ENCODE data around the gene CD226.
"Not testable (repeated sequence)": the region's sequence is repeated elsewhere in the genome, so short reads cannot be mapped to it uniquely, and the experiment has no call there.

The CD226 gene

GRCh38 chr18:69845593-69846506 lies 101.8 kb downstream of the CD226 start:
- Histone ChIP-seq H3K9ac (ENCODE audit: low read length) (no peak overlapping the region), H3K27me3 (ENCODE audit: control insufficient read depth, insufficient read depth, low read length) (no peaks in the 10 kb centered on the region), H3K4me1 (ENCODE audit: control insufficient read depth, insufficient read depth, low read length) (no peaks in the 10 kb centered on the region), H3K9me3 (ENCODE audit: control insufficient read depth, low read length) (no peaks in the 10 kb centered on the region), H3K4me3 (ENCODE audit: low read length) (no peak overlapping the region), H3K36me3 (ENCODE audit: control insufficient read depth, insufficient read depth, low read length) (no peaks in the 10 kb centered on the region)

GRCh38 chr18:69844656-69845055 lies 103.0 kb downstream of the CD226 start:
- Histone ChIP-seq H3K36me3 (ENCODE audit: control insufficient read depth, insufficient read depth, low read length) (no peaks in the 10 kb centered on the region), H3K9me3 (ENCODE audit: control insufficient read depth, low read length) (no peaks in the 10 kb centered on the region), H3K9ac (ENCODE audit: low read length) (no peak overlapping the region), H3K4me3 (ENCODE audit: low read length) (no peak overlapping the region), H3K27me3 (ENCODE audit: control insufficient read depth, insufficient read depth, low read length) (no peaks in the 10 kb centered on the region), H3K4me1 (ENCODE audit: control insufficient read depth, insufficient read depth, low read length) (no peaks in the 10 kb centered on the region)

GRCh38 chr18:69843015-69843414 lies 104.7 kb downstream of the CD226 start:
- Histone ChIP-seq H3K9me3 (ENCODE audit: control insufficient read depth, low read length) (no peaks in the 10 kb centered on the region), H3K4me3 (ENCODE audit: low read length) (no peak overlapping the region), H3K27me3 (ENCODE audit: control insufficient read depth, insufficient read depth, low read length) (no peaks in the 10 kb centered on the region), H3K9ac (ENCODE audit: low read length) (no peak overlapping the region), H3K36me3 (ENCODE audit: control insufficient read depth, insufficient read depth, low read length) (no peaks in the 10 kb centered on the region), H3K4me1 (ENCODE audit: control insufficient read depth, insufficient read depth, low read length) (no peaks in the 10 kb centered on the region)

DNA sequence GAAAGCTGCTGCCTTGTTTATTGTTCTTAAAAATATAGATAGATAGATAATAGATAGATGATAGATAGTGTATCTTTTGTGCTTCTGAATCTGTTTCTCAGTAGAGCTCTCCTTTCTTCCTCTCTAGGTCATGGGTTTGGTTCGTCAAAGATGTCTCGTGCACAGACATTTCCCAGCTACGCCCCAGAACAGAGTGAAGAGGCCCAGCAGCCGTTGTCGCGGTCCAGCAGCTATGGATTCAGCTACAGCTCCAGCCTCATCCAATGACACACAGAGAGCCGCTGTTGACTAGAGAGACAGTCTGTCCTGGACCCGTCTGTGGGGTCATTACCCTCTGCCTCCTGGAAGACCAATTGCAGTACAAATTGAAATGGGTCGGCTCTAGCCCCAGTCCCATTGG lies 106.6 kb downstream of the CD226 start:
- Histone ChIP-seq H3K9me3 (ENCODE audit: control insufficient read depth, low read length) (no peaks in the 10 kb centered on the region), H3K36me3 (ENCODE audit: control insufficient read depth, insufficient read depth, low read length) (no peaks in the 10 kb centered on the region), H3K4me1 (ENCODE audit: control insufficient read depth, insufficient read depth, low read length) (no peaks in the 10 kb centered on the region), H3K27me3 (ENCODE audit: control insufficient read depth, insufficient read depth, low read length) (no peaks in the 10 kb centered on the region), H3K4me3 (ENCODE audit: low read length) (no peak overlapping the region), H3K9ac (ENCODE audit: low read length) (no peak overlapping the region)

DNA sequence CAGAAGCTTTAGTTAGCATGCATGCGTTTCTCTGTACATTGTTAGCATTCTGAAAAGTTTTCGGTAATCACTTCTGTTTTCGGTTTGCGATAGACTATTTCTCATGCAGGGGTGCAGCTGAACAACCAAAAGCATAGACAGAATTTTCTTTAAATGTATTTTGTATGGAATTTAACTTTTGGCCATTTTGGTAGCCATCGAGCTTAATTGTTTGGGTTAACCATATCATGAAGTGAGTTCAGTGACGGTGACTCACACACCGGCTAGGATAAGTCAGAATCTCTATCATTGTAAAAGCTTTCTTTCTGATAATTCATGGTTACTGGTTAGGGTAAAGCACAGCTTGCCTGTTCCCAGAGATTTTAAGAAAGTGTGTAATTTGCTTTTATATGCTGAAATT lies 107.2 kb downstream of the CD226 start:
- H3K4me1 ChIP-seq (ENCODE audit: control insufficient read depth, insufficient read depth, low read length) = no peaks in the 10 kb centered on the region
- H3K4me3 ChIP-seq (ENCODE audit: low read length) = no peak overlapping the region
- no peaks in the 10 kb centered on the region for H3K9me3 ChIP-seq (ENCODE audit: control insufficient read depth, low read length)
- H3K9ac ChIP-seq (ENCODE audit: low read length) = no peak overlapping the region
- no peaks in the 10 kb centered on the region for H3K36me3 ChIP-seq (ENCODE audit: control insufficient read depth, insufficient read depth, low read length)
- no peaks in the 10 kb centered on the region for H3K27me3 ChIP-seq (ENCODE audit: control insufficient read depth, insufficient read depth, low read length)

DNA sequence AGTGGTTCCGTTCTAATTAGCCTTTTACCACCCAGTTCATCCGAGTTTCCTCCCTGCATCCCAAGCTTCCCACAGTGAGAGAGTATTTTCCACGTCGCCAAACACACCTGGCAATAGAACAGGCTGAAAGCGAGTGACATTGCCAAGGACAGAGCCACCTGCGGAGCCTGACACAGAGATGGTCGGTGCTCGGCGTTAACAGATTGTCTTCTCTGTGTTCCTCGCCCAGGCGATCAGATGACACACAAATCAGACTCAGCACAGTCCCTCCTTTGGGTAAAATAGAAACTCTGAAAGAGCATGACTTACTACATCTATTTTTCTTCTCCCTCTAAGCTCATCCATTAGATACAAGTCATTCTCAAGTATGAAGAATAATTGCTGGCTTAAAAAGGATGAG lies 107.7 kb downstream of the CD226 start:
- H3K4me1 ChIP-seq (ENCODE audit: control insufficient read depth, insufficient read depth, low read length) = no peaks in the 10 kb centered on the region
- H3K4me3 ChIP-seq (ENCODE audit: low read length) = no peak overlapping the region
- H3K9ac ChIP-seq (ENCODE audit: low read length) = no peak overlapping the region
- no peaks in the 10 kb centered on the region for H3K9me3 ChIP-seq (ENCODE audit: control insufficient read depth, low read length)
- H3K27me3 ChIP-seq (ENCODE audit: control insufficient read depth, insufficient read depth, low read length) = no peaks in the 10 kb centered on the region
- no peaks in the 10 kb centered on the region for H3K36me3 ChIP-seq (ENCODE audit: control insufficient read depth, insufficient read depth, low read length)

- H3K9me3 ChIP-seq (ENCODE audit: control insufficient read depth, low read length) = no peaks in the 10 kb centered on the region
- no peak overlapping the region for H3K4me3 ChIP-seq (ENCODE audit: low read length)
- H3K27me3 ChIP-seq (ENCODE audit: control insufficient read depth, insufficient read depth, low read length) = no peaks in the 10 kb centered on the region
- no peaks in the 10 kb centered on the region for H3K4me1 ChIP-seq (ENCODE audit: control insufficient read depth, insufficient read depth, low read length)
- no peaks in the 10 kb centered on the region for H3K36me3 ChIP-seq (ENCODE audit: control insufficient read depth, insufficient read depth, low read length)
- H3K9ac ChIP-seq (ENCODE audit: low read length) = no peak overlapping the region
Observed at GRCh38 chr18:69839497-69839896, 108.2 kb downstream of the CD226 start.

- H3K9ac ChIP-seq (ENCODE audit: low read length) = no peak overlapping the region
- H3K4me3 ChIP-seq (ENCODE audit: low read length) = no peak overlapping the region
- H3K9me3 ChIP-seq (ENCODE audit: control insufficient read depth, low read length) = no peaks in the 10 kb centered on the region
- no peaks in the 10 kb centered on the region for H3K27me3 ChIP-seq (ENCODE audit: control insufficient read depth, insufficient read depth, low read length)
- no peaks in the 10 kb centered on the region for H3K36me3 ChIP-seq (ENCODE audit: control insufficient read depth, insufficient read depth, low read length)
- H3K4me1 ChIP-seq (ENCODE audit: control insufficient read depth, insufficient read depth, low read length) = no peaks in the 10 kb centered on the region
Observed at GRCh38 chr18:69838620-69839411, 108.9 kb downstream of the CD226 start.

DNA sequence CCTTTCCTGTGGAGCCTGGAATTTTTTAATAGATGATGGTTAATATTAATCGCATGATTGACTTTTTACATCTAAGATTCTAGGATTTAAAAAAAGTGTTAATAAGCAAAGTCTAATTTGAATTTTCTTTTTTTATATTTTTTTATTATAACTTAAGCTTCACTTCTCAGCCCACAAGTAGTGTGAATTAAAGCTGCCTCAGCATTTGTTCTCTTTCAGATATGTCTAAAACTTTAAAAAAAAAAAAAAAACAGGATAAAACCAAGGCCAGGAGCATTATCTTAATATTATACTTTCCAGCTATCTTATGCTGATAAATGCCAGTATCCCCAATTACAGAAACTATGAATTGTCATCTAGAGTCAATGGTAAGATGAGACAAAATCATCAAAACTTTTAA lies 109.7 kb downstream of the CD226 start:
- H3K36me3 ChIP-seq (ENCODE audit: control insufficient read depth, insufficient read depth, low read length) = no peaks in the 10 kb centered on the region
- no peak overlapping the region for H3K9ac ChIP-seq (ENCODE audit: low read length)
- H3K4me1 ChIP-seq (ENCODE audit: control insufficient read depth, insufficient read depth, low read length) = no peaks in the 10 kb centered on the region
- no peak overlapping the region for H3K4me3 ChIP-seq (ENCODE audit: low read length)
- H3K9me3 ChIP-seq (ENCODE audit: control insufficient read depth, low read length) = no peaks in the 10 kb centered on the region
- H3K27me3 ChIP-seq (ENCODE audit: control insufficient read depth, insufficient read depth, low read length) = no peaks in the 10 kb centered on the region

GRCh38 chr18:69834980-69835379 lies 112.7 kb downstream of the CD226 start:
- not testable (repeated sequence) for H3K4me3 ChIP-seq (ENCODE audit: low read length); H3K4me1 ChIP-seq (ENCODE audit: control insufficient read depth, insufficient read depth, low read length); H3K9me3 ChIP-seq (ENCODE audit: control insufficient read depth, low read length); H3K9ac ChIP-seq (ENCODE audit: low read length); H3K27me3 ChIP-seq (ENCODE audit: control insufficient read depth, insufficient read depth, low read length); H3K36me3 ChIP-seq (ENCODE audit: control insufficient read depth, insufficient read depth, low read length)

- Histone ChIP-seq H3K4me1 (ENCODE audit: control insufficient read depth, insufficient read depth, low read length) (no peaks in the 10 kb centered on the region), H3K9me3 (ENCODE audit: control insufficient read depth, low read length) (no peaks in the 10 kb centered on the region), H3K9ac (ENCODE audit: low read length) (no peak overlapping the region), H3K36me3 (ENCODE audit: control insufficient read depth, insufficient read depth, low read length) (no peaks in the 10 kb centered on the region), H3K4me3 (ENCODE audit: low read length) (no peak overlapping the region), H3K27me3 (ENCODE audit: control insufficient read depth, insufficient read depth, low read length) (no peaks in the 10 kb centered on the region)
Observed at GRCh38 chr18:69830189-69830588, 117.5 kb downstream of the CD226 start.

DNA sequence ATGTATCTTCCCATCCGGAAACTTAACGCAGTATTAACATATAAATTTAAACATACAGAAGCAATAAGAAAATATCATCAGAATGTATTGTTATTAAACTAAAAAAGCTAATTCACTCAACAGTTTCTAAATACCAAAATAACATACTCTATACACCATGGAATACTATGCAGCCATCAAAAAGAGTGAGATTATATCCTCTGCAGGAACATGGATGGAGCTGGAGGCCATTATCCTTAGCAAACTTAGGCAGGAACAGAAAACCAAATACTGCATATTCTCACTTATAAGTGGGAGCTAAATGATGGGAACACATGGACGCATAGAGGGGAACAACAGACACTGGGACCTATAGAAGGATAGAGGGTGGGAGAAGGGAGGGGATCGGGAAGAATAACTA lies 127.1 kb downstream of the CD226 start:
- no peak overlapping the region for H3K4me3 ChIP-seq (ENCODE audit: low read length)
- no peaks in the 10 kb centered on the region for H3K9me3 ChIP-seq (ENCODE audit: control insufficient read depth, low read length)
- H3K4me1 ChIP-seq (ENCODE audit: control insufficient read depth, insufficient read depth, low read length) = no peaks in the 10 kb centered on the region
- no peaks in the 10 kb centered on the region for H3K36me3 ChIP-seq (ENCODE audit: control insufficient read depth, insufficient read depth, low read length)
- no peak overlapping the region for H3K9ac ChIP-seq (ENCODE audit: low read length)
- no peaks in the 10 kb centered on the region for H3K27me3 ChIP-seq (ENCODE audit: control insufficient read depth, insufficient read depth, low read length)

Data from mucosa of stomach (tissue), 1 donor.